ENCODE results near the gene MEIS2.
A peak's percentile ranks its signal among the peaks of the same experiment; 100 is the strongest.

The MEIS2 gene

DNA sequence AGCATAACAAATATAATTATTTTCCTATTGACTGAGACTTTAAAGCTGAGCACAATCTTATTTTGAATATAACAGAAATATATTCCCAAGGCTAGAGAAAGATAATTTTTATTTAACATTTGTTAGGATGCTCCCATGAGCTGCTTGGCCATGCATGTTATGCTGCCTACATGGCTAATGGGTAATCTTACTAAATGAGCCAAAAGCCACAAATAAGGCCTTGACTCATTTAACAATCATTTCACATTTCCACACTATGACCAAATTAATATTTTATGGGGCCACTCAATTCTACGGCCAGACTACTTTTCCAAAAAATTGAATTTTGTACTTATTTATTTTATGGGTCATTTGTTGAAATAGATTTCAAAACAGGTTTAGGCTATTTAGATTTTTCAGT is 141.7 kb downstream of the MEIS2 start:
- H3K4me3 ChIP-seq (replicated peaks in 1 of 2; ENCODE audit: low read depth in 2 of 2, low read length in 2 of 2), result no peak overlapping the region
- no peak for DNase-seq (ENCODE audit: low read depth in 2 of 2)
- TF ChIP-seq, protein P1, sequence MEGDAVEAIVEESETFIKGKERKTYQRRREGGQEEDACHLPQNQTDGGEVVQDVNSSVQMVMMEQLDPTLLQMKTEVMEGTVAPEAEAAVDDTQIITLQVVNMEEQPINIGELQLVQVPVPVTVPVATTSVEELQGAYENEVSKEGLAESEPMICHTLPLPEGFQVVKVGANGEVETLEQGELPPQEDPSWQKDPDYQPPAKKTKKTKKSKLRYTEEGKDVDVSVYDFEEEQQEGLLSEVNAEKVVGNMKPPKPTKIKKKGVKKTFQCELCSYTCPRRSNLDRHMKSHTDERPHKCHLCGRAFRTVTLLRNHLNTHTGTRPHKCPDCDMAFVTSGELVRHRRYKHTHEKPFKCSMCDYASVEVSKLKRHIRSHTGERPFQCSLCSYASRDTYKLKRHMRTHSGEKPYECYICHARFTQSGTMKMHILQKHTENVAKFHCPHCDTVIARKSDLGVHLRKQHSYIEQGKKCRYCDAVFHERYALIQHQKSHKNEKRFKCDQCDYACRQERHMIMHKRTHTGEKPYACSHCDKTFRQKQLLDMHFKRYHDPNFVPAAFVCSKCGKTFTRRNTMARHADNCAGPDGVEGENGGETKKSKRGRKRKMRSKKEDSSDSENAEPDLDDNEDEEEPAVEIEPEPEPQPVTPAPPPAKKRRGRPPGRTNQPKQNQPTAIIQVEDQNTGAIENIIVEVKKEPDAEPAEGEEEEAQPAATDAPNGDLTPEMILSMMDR (IDR thresholded peaks at IDR 0.05; ENCODE audit: low read depth, low read length), result no peak

- DNase-seq (ENCODE audit: low read depth in 2 of 2), result peak in 1 of 2 donors; percentile 32
- TF ChIP-seq, protein P1 (IDR thresholded peaks at IDR 0.05; ENCODE audit: low read depth, low read length), result no peak
- H3K4me3 ChIP-seq (replicated peaks in 1 of 2; ENCODE audit: low read depth in 2 of 2, low read length in 2 of 2), result no peak overlapping the region
These were observed 145.9 kb downstream of the MEIS2 start for GRCh38 chr15:36954486-36954885.

GRCh38 chr15:36953346-36953745 is 147.0 kb downstream of the MEIS2 start:
- TF ChIP-seq, protein P1 (IDR thresholded peaks at IDR 0.05; ENCODE audit: low read depth, low read length), result no peak
- no peak for DNase-seq (ENCODE audit: low read depth in 2 of 2)
- H3K4me3 ChIP-seq (replicated peaks in 1 of 2; ENCODE audit: low read depth in 2 of 2, low read length in 2 of 2), result no peak overlapping the region

DNA sequence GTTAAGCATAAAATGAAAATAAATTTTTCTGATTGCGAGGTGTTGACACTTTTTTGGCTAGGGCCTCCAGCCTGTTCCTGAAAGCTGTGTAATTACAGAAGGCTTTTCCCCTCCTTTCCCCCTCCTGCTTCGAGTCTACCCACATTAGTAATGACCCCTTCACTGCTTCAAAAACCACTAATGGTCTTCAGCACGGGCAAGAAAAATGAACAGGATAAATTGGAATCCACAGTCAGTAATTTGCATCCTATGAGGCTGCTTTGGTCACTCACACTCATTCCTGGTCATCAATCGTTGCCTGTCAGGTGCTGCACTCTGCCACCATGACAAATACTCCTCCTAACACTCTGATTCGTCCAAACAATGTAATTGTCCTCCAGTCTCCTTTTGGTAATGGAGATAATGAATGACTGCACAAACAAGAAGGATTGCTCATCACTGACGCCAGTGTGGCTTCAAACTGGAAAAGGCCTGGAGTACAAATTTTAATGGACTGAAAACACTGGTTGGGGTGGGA is 148.6 kb downstream of the MEIS2 start:
- no peak overlapping the region for H3K4me3 ChIP-seq (replicated peaks in 1 of 2; ENCODE audit: low read depth in 2 of 2, low read length in 2 of 2)
- peak; percentile 52 to 84 for DNase-seq (ENCODE audit: low read depth in 2 of 2)
- TF ChIP-seq, protein P1 (IDR thresholded peaks at IDR 0.05; ENCODE audit: low read depth, low read length), result no peak

DNA sequence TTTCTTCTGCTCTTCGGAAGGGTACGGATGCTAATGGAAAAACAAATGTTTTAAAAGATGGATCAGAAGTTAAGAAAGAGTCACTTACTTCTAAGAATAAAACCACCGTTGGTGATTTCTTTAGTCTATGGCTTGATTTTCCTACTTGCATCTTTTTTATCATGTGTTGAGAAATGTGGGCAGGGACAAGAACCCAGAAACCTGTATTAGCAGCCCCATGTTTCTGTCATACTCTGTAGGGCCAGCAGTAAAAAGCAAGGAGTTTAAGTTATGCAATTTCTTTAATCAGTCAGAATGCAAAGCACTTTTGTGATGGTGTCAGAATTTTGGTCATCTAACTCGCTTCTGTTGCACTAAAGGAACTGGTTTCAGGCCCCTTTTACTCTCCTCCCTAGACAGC is 150.0 kb downstream of the MEIS2 start:
- no peak overlapping the region for H3K4me3 ChIP-seq (replicated peaks in 1 of 2; ENCODE audit: low read depth in 2 of 2, low read length in 2 of 2)
- TF ChIP-seq, protein P1 (IDR thresholded peaks at IDR 0.05; ENCODE audit: low read depth, low read length), result no peak
- DNase-seq (ENCODE audit: low read depth in 2 of 2), result peak in 1 of 2 donors; percentile 38

GRCh38 chr15:36948982-36949381 is 151.4 kb downstream of the MEIS2 start:
- DNase-seq (ENCODE audit: low read depth in 2 of 2), result no peak
- no peak overlapping the region for H3K4me3 ChIP-seq (replicated peaks in 1 of 2; ENCODE audit: low read depth in 2 of 2, low read length in 2 of 2)
- TF ChIP-seq, protein P1 (IDR thresholded peaks at IDR 0.05; ENCODE audit: low read depth, low read length), result no peak
